IPS DF 4.7 (cell line): ENCODE data around the gene CDH23.

Source experiments
- DNase-seq: peaks from one replicate; pipeline ENCODE4 v3.0.0-alpha.2; 2013; ENCODE audit warnings: low spot score; ENCODE audit errors: extremely low read depth

CDH23 gene

GRCh38 chr10:71704816-71705215 is 308.1 kb downstream of the CDH23 start:
- DNase-seq = no peak

GRCh38 chr10:71705582-71705981 is 308.9 kb downstream of the CDH23 start:
- DNase-seq = no peak

- DNase-seq = no peak
Measured at GRCh38 chr10:71706216-71707121, 309.7 kb downstream of the CDH23 start.

- DNase-seq = no peak
Measured at GRCh38 chr10:71707240-71707789, 310.6 kb downstream of the CDH23 start.

- DNase-seq = peak; percentile 36
Measured at GRCh38 chr10:71708301-71708703, 311.6 kb downstream of the CDH23 start.

- DNase-seq = no peak
Measured at GRCh38 chr10:71708897-71709882, 312.5 kb downstream of the CDH23 start.

GRCh38 chr10:71710519-71710918 is 313.8 kb downstream of the CDH23 start:
- DNase-seq = no peak

GRCh38 chr10:71711052-71711623 is 314.4 kb downstream of the CDH23 start:
- no peak for DNase-seq

GRCh38 chr10:71712170-71712569 is 315.4 kb downstream of the CDH23 start:
- no peak for DNase-seq

- no peak for DNase-seq
Measured at GRCh38 chr10:71712572-71713134, 315.9 kb downstream of the CDH23 start.

- DNase-seq = no peak
Measured at GRCh38 chr10:71713135-71714030, 316.7 kb downstream of the CDH23 start.

GRCh38 chr10:71714031-71714410 is 317.3 kb downstream of the CDH23 start:
- no peak for DNase-seq

- no peak for DNase-seq
Measured at GRCh38 chr10:71714592-71714991, 317.9 kb downstream of the CDH23 start.

- DNase-seq = no peak
Measured at GRCh38 chr10:71715026-71715425, 318.3 kb downstream of the CDH23 start.

GRCh38 chr10:71715860-71716259 is 319.1 kb downstream of the CDH23 start:
- DNase-seq = no peak

GRCh38 chr10:71716426-71716825 is 319.7 kb downstream of the CDH23 start:
- no peak for DNase-seq

GRCh38 chr10:71717056-71717455 is 320.3 kb downstream of the CDH23 start:
- DNase-seq = no peak

- no peak for DNase-seq
Measured at GRCh38 chr10:71717551-71717951, 320.8 kb downstream of the CDH23 start.

GRCh38 chr10:71718165-71718698 is 321.5 kb downstream of the CDH23 start:
- DNase-seq = no peak

- no peak for DNase-seq
Measured at GRCh38 chr10:71719042-71719441, 322.3 kb downstream of the CDH23 start.
